HEK293T (cell line): Measurements from ENCODE around the gene CELF2.

Experiments
- CTCF ChIA-PET: fragments of 350-600 bp; formaldehyde crosslinking; extraction: SDS; loops from one replicate; lab custom pipeline; 2021; ENCODE audit warnings: antibody characterized with exemption, inconsistent platforms; lab: Yijun Ruan, JAX
- POLR2A ChIA-PET: fragments of 350-600 bp; formaldehyde crosslinking; extraction: SDS; loops from one replicate; lab custom pipeline; 2020; ENCODE audit warnings: antibody characterized with exemption, inconsistent platforms; lab: Yijun Ruan, JAX
- DNase-seq: peaks from one replicate; pipeline ENCODE4 v3.0.0; 2012; ENCODE audit warnings: mixed read lengths; ENCODE audit errors: extremely low spot score
- ARNT ChIP-seq: fragments of 450-650 bp; IDR thresholded peaks from 2 replicates; pipeline ENCODE4 v1.6.1; 2017; ENCODE audit warnings: mild to moderate bottlenecking
- BHLHE40 ChIP-seq: fragments of 450-650 bp; IDR thresholded peaks from 2 replicates; pipeline ENCODE4 v1.6.1; 2016; ENCODE audit warnings: mild to moderate bottlenecking, moderate library complexity, borderline replicate concordance
- CTBP1 ChIP-seq: fragments of 450-650 bp; IDR thresholded peaks from 2 replicates; pipeline ENCODE4 v1.6.1; 2016; ENCODE audit warnings: borderline replicate concordance
- ELF4 ChIP-seq: fragments of 450-650 bp; IDR thresholded peaks from 2 replicates; pipeline ENCODE4 v1.6.1; 2017; ENCODE audit warnings: antibody characterized with exemption
- FOXA1 ChIP-seq: fragments of 450-650 bp; IDR thresholded peaks from 2 replicates; pipeline ENCODE4 v1.6.1; 2016; ENCODE audit warnings: mild to moderate bottlenecking
- FOXK2 ChIP-seq: fragments of 450-650 bp; IDR thresholded peaks from 2 replicates; pipeline ENCODE4 v1.6.1; 2016; ENCODE audit warnings: mild to moderate bottlenecking
- FOXM1 ChIP-seq: fragments of 450-650 bp; IDR thresholded peaks from 2 replicates; pipeline ENCODE4 v1.6.1; 2017; ENCODE audit warnings: mild to moderate bottlenecking, borderline replicate concordance
- HDGF ChIP-seq: fragments of 450-650 bp; IDR thresholded peaks from 2 replicates; pipeline ENCODE4 v1.6.1; 2017; ENCODE audit warnings: antibody characterized with exemption, borderline replicate concordance
- L3MBTL2 ChIP-seq: fragments of 450-650 bp; conservative IDR thresholded peaks from 2 replicates; pipeline ENCODE4 v1.6.1; 2016; ENCODE audit warnings: mild to moderate bottlenecking
- LEF1 ChIP-seq: fragments of 450-650 bp; IDR thresholded peaks from 2 replicates; pipeline ENCODE4 v1.6.1; 2017; ENCODE audit warnings: mild to moderate bottlenecking, borderline replicate concordance
- NFRKB ChIP-seq: fragments of 450-650 bp; IDR thresholded peaks from 2 replicates; pipeline ENCODE4 v1.6.1; 2016; ENCODE audit warnings: mild to moderate bottlenecking, moderate library complexity
- SP1 ChIP-seq: fragments of 450-650 bp; IDR thresholded peaks from 2 replicates; pipeline ENCODE4 v1.6.1; 2017
- SUZ12 ChIP-seq: fragments of 450-650 bp; IDR thresholded peaks from 2 replicates; pipeline ENCODE4 v1.6.1; 2016; ENCODE audit warnings: mild to moderate bottlenecking
- TARDBP ChIP-seq: fragments of 450-650 bp; IDR thresholded peaks from 2 replicates; pipeline ENCODE4 v1.6.1; 2016
- ZNF384 ChIP-seq: fragments of 450-650 bp; IDR thresholded peaks from 2 replicates; pipeline ENCODE4 v1.6.1; 2016
- TF ChIP-seq, protein P1 (sequence below): fragments of 450-650 bp; IDR thresholded peaks from 2 replicates; pipeline ENCODE4 v1.6.1; 2016

The CELF2 gene

DNA sequence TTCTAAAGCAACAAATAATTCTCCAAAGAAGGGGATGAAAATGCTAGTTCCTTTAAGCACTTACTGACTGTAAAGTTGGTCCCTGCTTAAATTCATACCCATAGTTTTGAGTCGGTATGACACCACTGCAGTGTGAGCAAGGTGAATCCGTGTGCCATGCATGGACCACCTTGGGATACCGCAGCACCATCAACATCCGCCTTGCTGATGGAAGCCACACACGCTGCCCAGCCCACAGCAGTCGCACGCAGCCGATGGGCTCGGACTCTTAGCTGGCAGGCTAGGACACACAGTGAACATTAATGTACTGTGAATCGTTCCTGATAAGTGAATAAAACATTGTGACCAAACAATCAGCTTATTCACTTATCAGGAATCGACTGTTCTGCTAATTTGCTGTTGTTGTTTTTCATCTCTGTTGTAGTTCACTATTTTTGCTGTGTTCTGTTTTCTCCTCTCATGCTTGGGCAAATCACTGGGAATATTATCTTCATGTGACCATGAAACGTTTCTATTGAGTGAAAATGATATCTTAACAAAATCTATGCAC, 318.3 kb downstream of the CELF2 start:
- ChIA-PET POLR2A (no interaction called here), CTCF (no interaction called here)
- DNase-seq, result no peak
- no peak for TF ChIP-seq L3MBTL2
- TF ChIP-seq FOXK2, result no peak
- no peak for TF ChIP-seq TARDBP
- no peak for TF ChIP-seq SP1
- no peak for TF ChIP-seq LEF1
- no peak for TF ChIP-seq SUZ12
- no peak for TF ChIP-seq CTBP1
- no peak for TF ChIP-seq ELF4
- no peak for TF ChIP-seq ZNF384
- TF ChIP-seq FOXM1, result no peak
- no peak for TF ChIP-seq NFRKB
- TF ChIP-seq ARNT, result no peak
- TF ChIP-seq, protein P1, sequence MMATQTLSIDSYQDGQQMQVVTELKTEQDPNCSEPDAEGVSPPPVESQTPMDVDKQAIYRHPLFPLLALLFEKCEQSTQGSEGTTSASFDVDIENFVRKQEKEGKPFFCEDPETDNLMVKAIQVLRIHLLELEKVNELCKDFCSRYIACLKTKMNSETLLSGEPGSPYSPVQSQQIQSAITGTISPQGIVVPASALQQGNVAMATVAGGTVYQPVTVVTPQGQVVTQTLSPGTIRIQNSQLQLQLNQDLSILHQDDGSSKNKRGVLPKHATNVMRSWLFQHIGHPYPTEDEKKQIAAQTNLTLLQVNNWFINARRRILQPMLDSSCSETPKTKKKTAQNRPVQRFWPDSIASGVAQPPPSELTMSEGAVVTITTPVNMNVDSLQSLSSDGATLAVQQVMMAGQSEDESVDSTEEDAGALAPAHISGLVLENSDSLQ, result no peak
- TF ChIP-seq BHLHE40, result no peak
- no peak for TF ChIP-seq HDGF
- no peak for TF ChIP-seq FOXA1

DNA sequence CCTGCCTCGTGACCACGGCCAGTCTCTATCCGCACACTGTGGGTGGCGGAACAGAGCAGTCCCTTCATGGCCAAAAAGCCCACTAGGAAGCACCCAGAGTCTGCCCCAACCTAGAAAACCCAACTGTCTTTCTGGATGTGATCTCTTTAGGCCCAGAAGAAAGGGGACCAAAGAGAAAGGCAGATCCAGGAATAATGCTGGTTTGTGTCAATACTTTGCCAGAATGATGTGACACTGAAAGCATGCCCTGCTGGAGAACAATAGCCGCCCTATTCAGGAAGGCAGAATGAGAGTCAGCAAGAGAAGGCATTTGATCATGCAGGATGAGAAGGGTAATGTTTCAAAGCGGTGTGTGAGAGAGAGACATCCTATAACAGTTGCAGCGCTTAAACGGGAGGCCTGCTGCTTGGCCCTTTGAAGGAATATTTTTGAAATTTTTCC, 319.1 kb downstream of the CELF2 start:
- no peak for TF ChIP-seq BHLHE40
- TF ChIP-seq CTBP1, result no peak
- TF ChIP-seq HDGF, result no peak
- TF ChIP-seq L3MBTL2, result no peak
- TF ChIP-seq NFRKB, result no peak
- TF ChIP-seq SP1, result no peak
- no peak for TF ChIP-seq FOXA1
- TF ChIP-seq TARDBP, result no peak
- TF ChIP-seq ELF4, result no peak
- ChIA-PET POLR2A (no interaction called here), CTCF (no interaction called here)
- DNase-seq, result no peak

DNA sequence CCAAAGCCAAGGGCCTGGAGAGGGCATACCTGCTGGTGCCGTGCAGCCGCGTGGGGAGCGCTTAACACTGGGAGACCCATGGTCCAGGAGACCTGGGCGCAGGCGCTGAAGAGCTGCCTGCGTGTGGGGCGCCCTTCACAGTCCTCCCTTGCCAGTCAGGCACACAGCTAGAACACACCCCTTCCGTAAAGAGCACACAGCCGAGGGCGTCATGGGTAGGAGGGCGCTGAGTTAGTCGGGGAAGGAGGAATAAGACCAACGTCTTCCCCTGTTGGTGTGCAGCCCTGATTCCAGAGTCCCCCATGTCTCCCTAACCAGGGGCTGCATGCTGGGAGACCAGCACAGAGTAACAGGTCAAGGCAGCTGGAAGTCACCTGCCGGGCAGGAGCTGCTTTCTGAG, 319.8 kb downstream of the CELF2 start:
- no peak for DNase-seq
- TF ChIP-seq ARNT (no peak), CTBP1 (no peak), BHLHE40 (no peak)
- CTCF ChIA-PET, result interaction anchor here (0.7 kb wide), 1 partner anchor 192 kb away, joined by 3 read pairs; no protein-coding TSS in a partner anchor
- POLR2A ChIA-PET, result no interaction called here

DNA sequence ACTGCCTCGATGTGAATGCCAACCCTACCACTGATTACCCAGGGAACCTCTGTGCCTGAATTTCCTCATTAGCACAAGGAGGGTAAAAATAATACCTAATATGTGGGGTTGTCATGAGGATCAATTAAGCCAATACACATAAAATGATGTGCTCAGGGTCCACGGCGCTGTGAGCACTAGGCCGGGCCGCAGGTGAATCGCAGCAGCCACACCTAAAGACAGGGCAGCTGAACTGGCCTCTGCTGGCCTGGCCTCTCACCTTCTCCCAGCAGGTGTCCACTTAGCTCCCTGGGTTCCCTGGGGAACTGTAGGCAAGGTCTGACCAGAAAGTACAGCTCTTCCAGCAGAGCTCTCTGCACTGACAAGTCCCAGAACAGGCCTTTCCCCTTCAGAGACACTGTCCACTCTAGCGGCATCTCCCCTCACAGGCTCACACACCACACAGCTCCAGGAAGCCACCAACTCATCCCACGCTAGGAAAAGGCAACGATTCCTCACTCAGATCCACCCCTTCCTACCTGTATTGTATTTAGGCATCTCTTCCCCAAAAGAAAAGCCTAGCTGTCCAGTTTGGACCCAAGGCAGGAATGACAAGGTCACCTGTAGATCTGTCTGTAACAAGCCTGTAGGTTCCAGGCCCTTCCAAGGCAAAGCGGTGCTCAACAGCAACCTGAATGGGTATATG, 320.6 kb downstream of the CELF2 start:
- DNase-seq, result no peak
- TF ChIP-seq TARDBP, result no peak
- TF ChIP-seq, protein P1, result no peak
- no peak for TF ChIP-seq ELF4
- TF ChIP-seq ZNF384, result no peak
- no peak for TF ChIP-seq SP1
- TF ChIP-seq FOXK2, result no peak
- no peak for TF ChIP-seq NFRKB
- no peak for TF ChIP-seq SUZ12
- TF ChIP-seq FOXM1, result no peak
- no peak for TF ChIP-seq BHLHE40
- no peak for TF ChIP-seq L3MBTL2
- no peak for TF ChIP-seq HDGF
- no peak for TF ChIP-seq FOXA1
- no peak for TF ChIP-seq CTBP1
- no peak for TF ChIP-seq LEF1
- TF ChIP-seq ARNT, result no peak
- ChIA-PET CTCF (interaction anchor here (0.7 kb wide), 1 partner anchor 193 kb away, joined by 3 read pairs; no protein-coding TSS in a partner anchor), POLR2A (no interaction called here)

DNA sequence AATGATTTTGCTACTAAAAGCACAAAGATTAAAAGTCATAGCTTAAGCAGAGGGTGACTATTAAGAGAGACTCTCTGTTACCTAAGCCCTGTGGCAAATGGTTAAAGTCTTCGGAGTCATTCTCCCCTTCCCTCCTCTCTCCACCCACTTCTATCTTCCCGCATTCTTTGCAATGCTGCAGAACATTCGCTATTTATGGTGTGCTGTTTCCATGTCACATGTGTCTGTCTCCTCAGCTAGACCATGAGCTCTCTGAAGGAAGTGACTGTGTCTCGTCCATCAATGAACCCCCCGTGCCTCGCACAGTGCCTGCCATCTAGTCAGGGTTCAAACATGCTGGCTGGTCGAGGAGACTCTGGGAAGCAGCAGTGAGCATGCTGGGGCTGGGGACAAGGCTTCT, 321.3 kb downstream of the CELF2 start:
- no peak for TF ChIP-seq NFRKB
- TF ChIP-seq, protein P1, result no peak
- TF ChIP-seq BHLHE40, result no peak
- TF ChIP-seq CTBP1, result no peak
- TF ChIP-seq SP1, result no peak
- no peak for TF ChIP-seq FOXK2
- ChIA-PET CTCF (no interaction called here), POLR2A (no interaction called here)
- no peak for DNase-seq

DNA sequence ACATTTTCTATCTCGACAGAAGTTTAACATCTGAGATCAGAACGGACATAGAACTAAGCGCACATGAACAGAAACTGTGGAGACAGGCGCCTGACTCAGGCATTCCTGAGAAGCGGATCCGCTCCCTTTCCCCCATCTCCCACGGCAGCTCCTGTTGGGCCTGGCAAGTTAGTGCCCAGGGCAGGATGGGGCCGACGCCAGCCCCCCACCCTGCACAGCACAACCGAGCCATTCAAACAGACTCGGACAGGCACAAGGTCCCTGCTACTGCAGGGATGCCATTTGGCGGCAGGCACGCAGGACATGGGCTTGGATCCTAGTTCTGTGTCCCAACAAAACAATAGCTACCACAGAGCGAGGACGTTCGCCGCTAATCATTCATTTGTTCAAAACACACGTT, 322.0 kb downstream of the CELF2 start:
- POLR2A ChIA-PET, result no interaction called here
- no peak for DNase-seq
- CTCF ChIA-PET, result no interaction called here
- TF ChIP-seq NFRKB (no peak), ARNT (no peak), HDGF (no peak), SP1 (no peak), FOXK2 (no peak), ELF4 (no peak), LEF1 (no peak), SUZ12 (no peak), FOXM1 (no peak), BHLHE40 (no peak)
- TF ChIP-seq, protein P1, result no peak
